Fibroblast of skin of back (primary cell): Measurements from ENCODE around the gene GHR.
"Not testable (repeated sequence)": the region's sequence is repeated elsewhere in the genome, so short reads cannot be mapped to it uniquely, and the experiment has no call there.

Source experiments
- DNase-seq: peaks from one replicate; pipeline ENCODE4 v3.0.0-alpha.2; 2013

GHR gene

DNA sequence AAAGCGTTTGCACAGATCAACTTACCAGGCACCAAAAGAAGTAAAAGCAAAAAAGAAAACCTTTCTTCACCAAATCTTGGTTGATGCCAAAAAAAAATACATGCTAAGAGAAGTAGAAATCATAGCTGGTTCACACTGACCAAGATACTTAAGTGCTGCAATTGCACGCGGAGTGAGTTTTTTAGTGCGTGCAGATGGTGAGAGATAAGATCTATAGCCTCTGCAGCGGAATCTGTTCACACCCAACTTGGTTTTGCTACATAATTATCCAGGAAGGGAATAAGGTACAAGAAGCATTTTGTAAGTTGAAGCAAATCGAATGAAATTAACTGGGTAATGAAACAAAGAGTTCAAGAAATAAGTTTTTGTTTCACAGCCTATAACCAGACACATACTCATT lies 297.0 kb downstream of the GHR start:
- DNase-seq: no peak

DNA sequence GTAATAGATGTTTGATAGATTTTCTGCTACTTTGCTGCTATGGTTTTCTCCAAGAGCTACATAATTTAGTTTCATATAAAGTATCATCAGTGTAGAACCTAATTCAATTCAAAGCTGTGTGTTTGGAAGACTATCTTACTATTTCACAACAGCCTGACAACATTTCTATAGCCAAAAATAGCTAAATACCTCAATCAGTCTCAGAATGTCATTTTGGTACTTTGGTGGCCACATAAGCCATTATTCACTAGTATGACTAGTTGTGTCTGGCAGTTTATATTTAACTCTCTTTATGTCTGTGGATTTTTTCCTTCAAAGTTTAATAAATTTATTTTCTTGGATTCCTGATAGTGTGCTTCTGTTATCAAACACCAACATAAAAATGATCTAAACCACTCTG lies 298.2 kb downstream of the GHR start:
- DNase-seq: peak; percentile 13

GRCh38 chr5:42734531-42735058 lies 311.4 kb downstream of the GHR start:
- not testable (repeated sequence) for DNase-seq

DNA sequence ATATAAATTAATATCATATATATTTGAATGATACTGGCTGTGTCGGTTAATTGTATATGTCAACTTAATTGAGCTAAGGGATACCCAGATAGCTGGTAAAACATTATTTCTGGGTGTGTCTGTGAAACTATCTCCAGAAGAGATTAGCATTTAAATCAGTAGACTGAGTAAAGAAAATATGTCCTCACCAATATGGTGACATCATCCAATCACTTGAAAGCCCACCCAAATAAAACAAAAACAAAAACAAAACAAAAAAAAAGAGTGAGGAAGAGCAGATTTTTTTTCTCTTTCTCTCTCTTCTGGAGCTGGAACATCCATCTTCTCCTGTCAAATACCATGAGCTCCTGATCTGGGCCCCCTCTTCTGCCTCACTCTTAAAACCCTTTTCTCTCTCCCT lies 317.7 kb downstream of the GHR start:
- DNase-seq: no peak

GRCh38 chr5:42745426-42745825 lies 322.2 kb downstream of the GHR start:
- peak; percentile 5 for DNase-seq

DNA sequence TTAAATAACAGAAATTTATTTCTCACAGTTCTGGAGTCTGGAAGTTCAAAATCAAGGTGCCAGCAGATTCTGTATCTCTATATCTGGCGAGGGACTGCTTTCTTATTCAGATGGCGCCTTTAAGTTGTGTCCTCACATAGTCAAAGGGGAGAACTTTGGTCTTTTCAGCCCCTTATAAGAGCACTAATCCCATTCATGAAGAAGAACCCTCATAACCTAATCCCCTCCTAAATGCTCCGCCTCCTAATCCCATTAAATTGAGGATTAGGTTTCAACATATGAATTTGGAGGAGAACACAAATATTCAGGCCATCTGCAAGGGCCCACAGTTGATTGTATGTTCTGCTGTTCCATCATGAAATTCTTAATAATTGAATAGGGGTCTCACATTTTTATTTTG lies 322.6 kb downstream of the GHR start:
- DNase-seq: no peak

- peak; percentile 53 for DNase-seq
These were observed 325.8 kb downstream of the GHR start for GRCh38 chr5:42749020-42749419.

- DNase-seq: no peak
These were observed 327.3 kb downstream of the GHR start for GRCh38 chr5:42750507-42750906.

DNA sequence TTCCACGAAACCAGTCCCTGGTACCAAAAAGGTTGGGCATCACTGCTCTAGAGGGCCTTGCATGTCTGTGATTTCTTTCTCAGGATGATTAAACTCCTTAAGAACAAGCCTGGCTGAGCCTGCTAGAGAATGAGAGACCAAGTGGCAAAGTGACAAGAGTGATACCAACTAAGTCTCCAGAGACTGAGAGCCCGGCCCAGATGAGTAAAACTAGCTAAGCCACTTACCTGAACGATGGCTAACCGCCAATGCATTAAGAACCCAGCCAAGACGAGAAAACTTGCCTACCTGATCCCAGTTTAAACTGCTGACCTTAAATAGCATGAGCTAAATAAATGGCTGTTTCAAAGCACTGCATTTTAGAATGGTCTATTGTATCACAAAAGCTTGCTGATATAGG lies 327.8 kb downstream of the GHR start:
- no peak for DNase-seq

DNA sequence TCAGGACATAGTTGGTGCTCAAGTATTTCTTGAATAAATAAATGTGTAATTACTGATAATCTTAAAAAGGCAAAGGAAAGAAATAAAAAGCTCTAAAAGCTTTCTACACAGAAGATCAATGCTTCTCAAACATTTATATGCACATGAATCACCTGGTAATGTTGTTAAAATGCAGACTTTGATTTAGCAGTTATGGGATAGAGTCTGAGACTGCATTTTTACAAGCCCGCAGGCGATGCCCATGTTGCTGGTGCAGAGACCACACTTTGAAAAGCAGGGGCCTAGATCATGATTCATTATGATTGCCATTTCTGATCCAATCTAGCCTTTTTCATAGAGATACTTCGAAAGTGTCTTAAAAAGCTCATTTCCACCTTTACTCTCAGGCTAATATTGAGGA lies 329.9 kb downstream of the GHR start:
- no peak for DNase-seq

GRCh38 chr5:42756606-42757601 lies 333.7 kb downstream of the GHR start, which contains the start of gene CCDC152:
Gene CCDC152 (plus strand): TSS chr5:42756818. CDS start chr5:42759122, 2,304 bp downstream.
- peak; percentile 63 for DNase-seq

GRCh38 chr5:42759456-42759855 lies 336.2 kb downstream of the GHR start:
- peak; percentile 33 for DNase-seq

DNA sequence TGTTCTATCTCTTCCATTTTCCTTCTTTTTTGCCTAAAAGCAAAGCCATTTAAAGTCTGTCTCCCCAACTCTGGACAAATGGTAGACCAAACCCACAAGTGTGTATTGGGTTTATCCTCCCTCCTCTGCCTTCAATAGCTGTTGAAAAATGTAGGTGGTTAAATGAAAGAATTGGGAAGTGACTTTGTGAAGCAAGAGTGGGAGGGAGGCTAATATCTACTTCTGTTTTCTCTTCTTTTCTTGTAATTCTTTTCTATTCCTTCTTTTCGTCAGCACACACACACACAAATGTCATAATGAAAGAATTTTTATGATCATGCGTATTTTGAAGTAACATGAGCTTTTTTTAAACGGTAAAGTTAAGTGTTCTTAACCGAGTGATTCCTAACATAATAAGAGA lies 337.2 kb downstream of the GHR start:
- DNase-seq: no peak

- DNase-seq: no peak
These were observed 338.6 kb downstream of the GHR start for GRCh38 chr5:42761791-42762190.

DNA sequence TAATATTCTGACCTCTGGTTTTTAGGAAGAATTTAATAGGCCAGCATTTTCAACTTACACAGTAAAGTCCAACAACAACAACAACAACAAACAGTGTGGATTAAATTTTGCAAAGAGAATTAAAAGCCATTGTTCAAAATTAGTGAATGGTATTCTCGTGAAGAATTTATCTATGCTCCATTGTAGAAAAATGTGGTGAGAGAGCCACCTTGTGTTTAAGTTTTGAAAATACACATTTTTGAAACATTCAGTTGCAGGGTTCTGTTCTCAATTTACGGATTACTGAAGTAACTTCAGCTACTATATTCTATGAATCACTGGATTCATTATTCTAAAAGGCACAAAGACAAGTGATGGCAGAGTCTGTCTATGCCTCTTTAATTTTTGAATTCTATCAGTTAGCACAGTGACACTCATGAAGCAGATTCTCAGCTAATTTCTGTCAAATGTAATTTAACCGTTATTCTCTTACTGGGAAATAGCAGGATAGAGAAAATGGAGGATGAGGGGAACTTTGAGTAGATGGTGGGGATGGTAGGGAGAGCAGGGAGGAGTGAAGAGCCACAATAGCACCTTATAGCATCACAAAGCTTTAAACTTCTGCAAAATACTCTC lies 344.4 kb downstream of the GHR start:
- peak; percentile 39 for DNase-seq

DNA sequence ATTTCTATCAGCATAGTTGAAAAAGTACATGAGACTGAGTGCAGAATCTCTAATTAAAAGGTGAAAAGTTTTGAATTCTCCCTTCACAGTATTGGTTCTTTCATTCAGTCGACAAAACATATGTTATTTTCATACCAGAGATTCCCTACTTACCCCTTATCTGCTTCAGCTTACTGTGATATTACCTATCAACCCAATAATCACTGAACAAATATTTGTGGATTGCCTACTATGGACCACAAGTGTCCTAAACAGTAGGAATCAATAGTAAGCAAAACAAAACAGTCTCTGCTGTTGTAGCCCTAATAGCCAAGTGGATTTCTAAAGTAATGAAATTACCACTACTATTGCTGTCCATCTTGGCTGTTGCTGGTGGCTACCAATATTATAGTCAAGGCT lies 344.9 kb downstream of the GHR start:
- no peak for DNase-seq

DNA sequence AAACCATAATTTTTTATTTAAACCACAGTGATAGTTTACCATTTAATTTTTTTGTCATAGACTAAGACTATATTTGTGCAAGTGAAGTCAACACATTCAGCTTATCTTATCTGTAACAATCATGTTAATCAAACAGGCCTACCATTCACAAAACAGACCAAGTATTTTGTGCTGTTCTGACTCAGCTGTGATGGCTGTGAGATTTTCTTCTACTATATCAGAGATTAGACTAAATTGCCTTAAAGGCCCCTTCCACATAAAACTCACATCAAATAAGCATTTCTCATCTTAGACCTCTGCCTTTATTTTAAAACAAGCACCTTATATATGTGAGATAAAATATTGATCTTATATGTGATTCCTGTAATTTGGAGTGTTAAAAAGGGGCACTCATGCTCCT lies 346.8 kb downstream of the GHR start:
- no peak for DNase-seq
